Mucosa of descending colon (tissue), 3 donors: ENCODE measurements around the gene PARP16. TPM values are rescaled to one million over a fixed set of nuclear protein-coding genes. Genes with fewer than 3 reads are reported as not detected.

Source experiments
- ATAC-seq: fragments of 200-7000 bp; cut with Tn5 transposase; one replicate; pipeline ENCODE4 v1.9.1; 2020; ENCODE audit warnings: mild to moderate bottlenecking, moderate library complexity
- DNase-seq, 3 donors: peaks; one replicate each; pipeline ENCODE4 v3.0.0-alpha.2; 2020
- H3K36me3 ChIP-seq: fragments of 200-600 bp; one replicate; pipeline ENCODE4 v1.8.0; 2021; ENCODE audit warnings: low read depth, mild to moderate bottlenecking
- H3K4me1 ChIP-seq: fragments of 200-600 bp; one replicate; pipeline ENCODE4 v1.8.0; 2021; ENCODE audit warnings: low read depth, mild to moderate bottlenecking
- H3K4me3 ChIP-seq: fragments of 200-600 bp; one replicate; pipeline ENCODE4 v1.8.0; 2021; ENCODE audit warnings: mild to moderate bottlenecking
- H3K9me3 ChIP-seq: fragments of 200-600 bp; one replicate; pipeline ENCODE4 v1.8.0; 2021; ENCODE audit warnings: mild to moderate bottlenecking
- intact Hi-C, 2 donors: fragments of 100-400 bp; cut with DNase I in 1 of 2; cut with micrococcal nuclease in 1 of 2; formaldehyde crosslinking; loops; one replicate each; pipeline versions ENCODE4 v1.11.0 to v1.11.1; 2022; cut with DNase I, micrococcal nuclease
- total RNA-seq, 3 donors: library from RNA; stranded (reverse); fragmentation: NEBNext Ultra II Directional in 2 of 3; extraction: Animal tissue kit (Norgen Biotek cat#: 25700) in 2 of 3; gene quantifications; one replicate each; pipeline versions ENCODE4 v1.2.1 to v1.2.4, GENCODE V29; 2021 to 2023
- TF ChIP-seq, protein P1 (sequence below): fragments of 200-600 bp; IDR thresholded peaks from one replicate; pipeline ENCODE4 v1.8.0; 2022; ENCODE audit warnings: antibody characterized with exemption, mild to moderate bottlenecking
- donor health status: DM: no; HTN: no; CAD: no; lungs with moderate emphysema.
- donor health status: DM: no; HTN: no; CAD: no.
- donor health status: DM: no; HTN: yes; CAD: no.

The PARP16 gene
- total RNA-seq, 3 donors from 2014 or later, result 9.6 to 12.4 (median 12.1) TPM

DNA sequence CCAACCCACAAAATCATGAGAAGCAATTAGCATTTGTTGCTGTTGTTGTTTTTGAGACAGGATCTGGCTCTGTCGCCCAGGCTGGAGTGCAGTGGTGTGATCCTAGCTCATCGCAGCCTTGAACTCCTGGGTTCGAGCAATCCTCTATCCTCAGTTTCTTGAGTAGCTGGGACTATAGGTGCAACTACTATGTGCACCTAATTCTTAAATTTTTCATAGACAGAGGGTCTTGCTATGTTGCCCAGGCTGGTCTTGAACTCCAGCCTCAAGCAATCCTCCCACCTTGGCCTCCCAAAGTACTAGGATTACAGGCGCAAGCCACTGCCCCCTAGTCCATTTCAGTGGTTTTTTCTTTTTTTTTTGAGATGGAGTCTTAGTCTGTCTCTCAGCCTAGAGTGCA is 18.3 kb downstream of the PARP16 start:
- no peak for DNase-seq
- no peaks in the 10 kb centered on the region for H3K9me3 ChIP-seq
- no peak overlapping the region for H3K4me3 ChIP-seq
- ATAC-seq, result no peak
- H3K4me1 ChIP-seq, result peaks cover 7% of the 10 kb centered on the region
- TF ChIP-seq, protein P1, sequence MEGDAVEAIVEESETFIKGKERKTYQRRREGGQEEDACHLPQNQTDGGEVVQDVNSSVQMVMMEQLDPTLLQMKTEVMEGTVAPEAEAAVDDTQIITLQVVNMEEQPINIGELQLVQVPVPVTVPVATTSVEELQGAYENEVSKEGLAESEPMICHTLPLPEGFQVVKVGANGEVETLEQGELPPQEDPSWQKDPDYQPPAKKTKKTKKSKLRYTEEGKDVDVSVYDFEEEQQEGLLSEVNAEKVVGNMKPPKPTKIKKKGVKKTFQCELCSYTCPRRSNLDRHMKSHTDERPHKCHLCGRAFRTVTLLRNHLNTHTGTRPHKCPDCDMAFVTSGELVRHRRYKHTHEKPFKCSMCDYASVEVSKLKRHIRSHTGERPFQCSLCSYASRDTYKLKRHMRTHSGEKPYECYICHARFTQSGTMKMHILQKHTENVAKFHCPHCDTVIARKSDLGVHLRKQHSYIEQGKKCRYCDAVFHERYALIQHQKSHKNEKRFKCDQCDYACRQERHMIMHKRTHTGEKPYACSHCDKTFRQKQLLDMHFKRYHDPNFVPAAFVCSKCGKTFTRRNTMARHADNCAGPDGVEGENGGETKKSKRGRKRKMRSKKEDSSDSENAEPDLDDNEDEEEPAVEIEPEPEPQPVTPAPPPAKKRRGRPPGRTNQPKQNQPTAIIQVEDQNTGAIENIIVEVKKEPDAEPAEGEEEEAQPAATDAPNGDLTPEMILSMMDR, result no peak
- no peaks in the 10 kb centered on the region for H3K36me3 ChIP-seq
- intact Hi-C loops, result no loop called here

DNA sequence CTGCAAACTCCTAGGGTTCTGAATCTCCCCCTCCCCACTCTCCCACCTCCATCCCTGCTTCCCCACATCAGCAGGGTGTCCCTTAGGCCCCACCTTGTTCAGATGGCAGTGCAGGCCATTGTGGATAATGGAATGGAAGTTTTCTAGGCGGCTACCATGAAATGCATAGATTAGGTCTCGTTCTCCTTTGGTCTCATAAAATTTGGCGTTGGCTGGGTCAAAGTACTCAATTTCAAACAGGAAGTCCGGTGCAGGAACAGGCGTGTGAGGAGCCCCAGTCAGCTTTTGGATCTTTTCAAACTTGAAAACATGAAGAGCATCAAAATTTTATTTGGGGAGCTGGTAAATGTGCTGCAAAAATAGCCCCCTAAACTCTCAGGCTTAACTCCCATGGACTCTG is 20.2 kb downstream of the PARP16 start:
- DNase-seq (peak in 1 of 3 donors; percentile 26), ATAC-seq (peak; percentile 70)
- no peaks in the 10 kb centered on the region for H3K9me3 ChIP-seq
- TF ChIP-seq, protein P1, result no peak
- H3K36me3 ChIP-seq, result no peaks in the 10 kb centered on the region
- no peak overlapping the region for H3K4me3 ChIP-seq
- intact Hi-C loops, result no loop called here
- peaks cover 7% of the 10 kb centered on the region for H3K4me1 ChIP-seq

DNA sequence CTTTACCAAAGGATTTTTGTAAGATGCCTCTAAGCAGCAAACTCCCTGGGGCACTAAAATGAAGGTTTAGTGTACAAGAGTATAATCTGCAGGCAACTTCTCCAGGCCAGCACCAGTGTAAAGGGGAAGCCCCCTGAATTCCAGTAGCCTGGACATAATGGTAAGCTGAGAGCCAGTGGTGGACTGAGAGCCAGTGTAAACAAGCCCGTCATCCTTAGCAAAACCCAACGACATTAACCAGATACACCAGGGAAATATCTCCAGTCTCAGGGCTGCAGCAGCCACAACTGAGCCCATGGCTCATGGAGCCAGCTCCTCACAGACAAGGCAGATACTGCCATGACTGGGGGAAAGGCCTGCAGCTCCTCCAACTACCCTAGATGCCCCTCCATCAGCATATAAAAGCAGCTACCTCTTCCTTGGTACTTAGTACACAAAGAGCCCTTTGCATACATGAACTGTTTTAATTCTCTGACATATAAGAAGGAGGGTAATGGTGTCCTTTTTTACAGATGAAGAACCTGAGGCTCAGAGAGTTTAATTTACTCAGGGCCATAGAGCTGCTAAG is 21.7 kb downstream of the PARP16 start:
- ATAC-seq (no peak), DNase-seq (no peak)
- Histone ChIP-seq H3K9me3 (no peaks in the 10 kb centered on the region), H3K36me3 (no peaks in the 10 kb centered on the region), H3K4me3 (no peak overlapping the region), H3K4me1 (peaks cover 7% of the 10 kb centered on the region)
- TF ChIP-seq, protein P1, result no peak
- intact Hi-C loops, result no loop called here

DNA sequence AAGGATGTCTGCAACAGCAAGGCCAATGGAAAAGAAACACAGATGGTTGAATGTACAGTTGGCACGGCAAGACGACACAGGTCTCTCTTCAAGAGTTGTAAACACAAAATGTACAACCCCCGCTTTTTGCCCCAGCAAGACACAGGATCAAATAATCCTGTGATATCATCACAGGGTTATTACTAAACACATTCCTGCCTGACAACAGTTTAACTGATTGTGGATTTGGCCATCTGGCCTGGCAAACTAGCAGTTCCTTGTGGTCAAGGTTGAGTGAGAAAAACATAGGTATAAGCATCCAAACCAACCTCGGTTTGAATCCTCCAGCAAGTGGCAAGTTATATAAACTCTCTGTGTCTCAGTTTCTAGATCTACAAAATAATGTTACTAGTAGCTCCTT is 23.4 kb downstream of the PARP16 start:
- Histone ChIP-seq H3K4me1 (peaks cover 7% of the 10 kb centered on the region), H3K36me3 (no peaks in the 10 kb centered on the region), H3K9me3 (no peaks in the 10 kb centered on the region), H3K4me3 (no peak overlapping the region)
- TF ChIP-seq, protein P1, result no peak
- intact Hi-C loops, result no loop called here
- ATAC-seq (no peak), DNase-seq (no peak)

DNA sequence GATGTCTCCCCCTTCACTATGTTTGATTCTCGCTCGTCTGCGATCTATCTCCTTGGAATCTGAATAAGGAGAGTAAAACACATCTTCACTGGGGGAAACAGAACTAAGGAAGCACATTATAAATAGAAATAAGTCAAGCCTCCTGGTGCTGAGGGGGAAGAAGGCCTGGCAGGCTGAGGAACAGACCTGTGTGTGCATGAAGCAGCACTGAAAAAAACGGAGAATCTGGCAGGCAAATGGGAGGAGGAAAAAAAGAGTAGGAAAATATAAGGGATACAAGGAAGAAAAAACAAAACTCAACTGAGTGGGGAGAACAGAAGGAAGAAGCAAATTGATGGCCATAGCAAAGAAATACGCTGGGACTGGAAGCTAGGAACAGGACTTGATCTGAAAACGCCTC is 25.7 kb downstream of the PARP16 start:
- no peak overlapping the region for H3K4me3 ChIP-seq
- no peak for DNase-seq
- no peak for ATAC-seq
- H3K4me1 ChIP-seq, result no peaks in the 10 kb centered on the region
- TF ChIP-seq, protein P1, result no peak
- H3K9me3 ChIP-seq, result no peaks in the 10 kb centered on the region
- intact Hi-C loops, result no loop called here
- no peaks in the 10 kb centered on the region for H3K36me3 ChIP-seq

DNA sequence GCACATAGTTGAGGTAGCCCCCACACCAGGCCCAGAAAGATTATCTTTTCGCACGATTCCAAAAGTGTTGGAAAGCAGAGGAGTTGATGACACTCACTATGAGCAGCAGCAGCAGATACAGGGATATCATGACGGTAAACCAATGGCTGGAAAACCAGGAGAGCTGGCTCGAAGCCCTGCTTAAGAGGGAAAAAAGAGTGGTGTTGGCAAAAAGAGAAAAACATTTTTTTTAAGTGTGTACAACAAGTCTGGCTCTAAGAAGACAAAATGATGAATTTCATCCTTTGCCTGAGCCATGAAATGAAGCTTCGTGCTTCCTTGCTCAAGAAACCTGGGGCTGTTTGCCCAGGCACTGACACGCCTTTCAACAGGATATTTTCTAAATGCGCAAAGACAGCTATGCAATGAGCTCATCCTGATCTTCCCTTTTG is 27.3 kb downstream of the PARP16 start:
- DNase-seq, result peak in 1 of 3 donors; percentile 16

More for the DNA sequence above, 27.3 kb downstream of the PARP16 start:
- TF ChIP-seq, protein P1, result no peak
- H3K4me3 ChIP-seq, result no peak overlapping the region
- no peaks in the 10 kb centered on the region for H3K9me3 ChIP-seq
- no peaks in the 10 kb centered on the region for H3K4me1 ChIP-seq
- ATAC-seq, result peak; percentile 35
- H3K36me3 ChIP-seq, result no peaks in the 10 kb centered on the region
- intact Hi-C loops, result loop anchor here in 1 of 2 donors (10.0 kb wide), 1 partner anchor 65 kb away; no protein-coding TSS in a partner anchor
